Measurements from ENCODE around the gene ACO2. TPM values are rescaled to one million over a fixed set of nuclear protein-coding genes. Genes with fewer than 3 reads are reported as not detected.

The ACO2 gene
- total RNA-seq, 1 donor, result 57.9 TPM

- DNase-seq (ENCODE audit: insufficient read length, low spot score, missing footprints), result no peak
- peaks cover 91% of the 10 kb centered on the region for H3K79me2 ChIP-seq (ENCODE audit: insufficient read depth, low read length)
Observed at GRCh38 chr22:41491374-41492100, 22.6 kb downstream of the ACO2 start.

GRCh38 chr22:41498303-41498835 is 29.5 kb downstream of the ACO2 start:
- Histone ChIP-seq H3K36me3 (ENCODE audit: insufficient read depth, low read length) (peaks cover 24% of the 10 kb centered on the region), H2AFZ (ENCODE audit: low read length) (no peak overlapping the region), H3K4me2 (ENCODE audit: insufficient read depth, low read length) (no peak overlapping the region), H3K9me3 (ENCODE audit: low read depth, low read length) (no peaks in the 10 kb centered on the region), H3K27ac (ENCODE audit: low read depth, low read length) (no peak overlapping the region), H3K4me1 (ENCODE audit: insufficient read depth, low read length) (no peaks in the 10 kb centered on the region), H4K20me1 (ENCODE audit: insufficient read depth, low read length) (peaks cover 5% of the 10 kb centered on the region), H3K4me3 (ENCODE audit: insufficient read depth, low read length) (no peak overlapping the region), H3K27me3 (ENCODE audit: insufficient read depth, low read length) (no peaks in the 10 kb centered on the region), H3K79me2 (ENCODE audit: insufficient read depth, low read length) (peaks cover 64% of the 10 kb centered on the region)
- no peak for DNase-seq (ENCODE audit: insufficient read length, low spot score, missing footprints)
- no peak for TF ChIP-seq CTCF (IDR thresholded peaks at IDR 0.05; ENCODE audit: extremely low read depth, low read depth, low read length)

More at GRCh38 chr22:41491374-41492100, 22.6 kb downstream of the ACO2 start:
- Histone ChIP-seq H3K36me3 (ENCODE audit: insufficient read depth, low read length) (peaks cover 5% of the 10 kb centered on the region), H3K27ac (ENCODE audit: low read depth, low read length) (no peak overlapping the region), H3K4me3 (ENCODE audit: insufficient read depth, low read length) (no peak overlapping the region), H3K27me3 (ENCODE audit: insufficient read depth, low read length) (no peaks in the 10 kb centered on the region), H4K20me1 (ENCODE audit: insufficient read depth, low read length) (peaks cover 49% of the 10 kb centered on the region), H3K4me1 (ENCODE audit: insufficient read depth, low read length) (peaks cover 5% of the 10 kb centered on the region), H2AFZ (ENCODE audit: low read length) (no peak overlapping the region), H3K4me2 (ENCODE audit: insufficient read depth, low read length) (no peak overlapping the region), H3K9me3 (ENCODE audit: low read depth, low read length) (no peaks in the 10 kb centered on the region)
- TF ChIP-seq CTCF (IDR thresholded peaks at IDR 0.05; ENCODE audit: extremely low read depth, low read depth, low read length), result no peak

GRCh38 chr22:41499624-41500280 is 30.8 kb downstream of the ACO2 start:
- H3K27me3 ChIP-seq (ENCODE audit: insufficient read depth, low read length), result no peaks in the 10 kb centered on the region
- no peak overlapping the region for H3K27ac ChIP-seq (ENCODE audit: low read depth, low read length)
- no peak for TF ChIP-seq CTCF (IDR thresholded peaks at IDR 0.05; ENCODE audit: extremely low read depth, low read depth, low read length)
- no peaks in the 10 kb centered on the region for H3K9me3 ChIP-seq (ENCODE audit: low read depth, low read length)
- peaks cover 56% of the 10 kb centered on the region for H3K79me2 ChIP-seq (ENCODE audit: insufficient read depth, low read length)
- H3K36me3 ChIP-seq (ENCODE audit: insufficient read depth, low read length), result peaks cover 24% of the 10 kb centered on the region
- peaks cover 12% of the 10 kb centered on the region for H3K4me1 ChIP-seq (ENCODE audit: insufficient read depth, low read length)
- DNase-seq (ENCODE audit: insufficient read length, low spot score, missing footprints), result no peak
- peaks cover 5% of the 10 kb centered on the region for H4K20me1 ChIP-seq (ENCODE audit: insufficient read depth, low read length)
- H2AFZ ChIP-seq (ENCODE audit: low read length), result no peak overlapping the region
- no peak overlapping the region for H3K4me3 ChIP-seq (ENCODE audit: insufficient read depth, low read length)
- H3K4me2 ChIP-seq (ENCODE audit: insufficient read depth, low read length), result no peak overlapping the region

GRCh38 chr22:41500303-41500702 is 31.4 kb downstream of the ACO2 start:
- Histone ChIP-seq H3K4me3 (ENCODE audit: insufficient read depth, low read length) (no peak overlapping the region), H4K20me1 (ENCODE audit: insufficient read depth, low read length) (peaks cover 6% of the 10 kb centered on the region), H3K79me2 (ENCODE audit: insufficient read depth, low read length) (peaks cover 52% of the 10 kb centered on the region), H3K27ac (ENCODE audit: low read depth, low read length) (no peak overlapping the region), H3K36me3 (ENCODE audit: insufficient read depth, low read length) (peaks cover 24% of the 10 kb centered on the region), H3K9me3 (ENCODE audit: low read depth, low read length) (no peaks in the 10 kb centered on the region), H3K4me1 (ENCODE audit: insufficient read depth, low read length) (peaks cover 13% of the 10 kb centered on the region), H2AFZ (ENCODE audit: low read length) (no peak overlapping the region), H3K4me2 (ENCODE audit: insufficient read depth, low read length) (no peak overlapping the region), H3K27me3 (ENCODE audit: insufficient read depth, low read length) (no peaks in the 10 kb centered on the region)
- no peak for DNase-seq (ENCODE audit: insufficient read length, low spot score, missing footprints)
- no peak for TF ChIP-seq CTCF (IDR thresholded peaks at IDR 0.05; ENCODE audit: extremely low read depth, low read depth, low read length)

Data from osteoblast (primary cell).